Heart left ventricle (tissue), 16 donors: ENCODE results near the gene HBE1. TPM values are rescaled to one million over a fixed set of nuclear protein-coding genes. Genes with fewer than 3 reads are reported as not detected.

Experiments used
- ATAC-seq, 4 donors: fragments of 200-7000 bp; cut with Tn5 transposase; one replicate each; pipeline ENCODE4 v1.9.1; 2020 to 2022; ENCODE audit warnings: moderate library complexity in 4 of 4, mild to moderate bottlenecking in 3 of 4, moderate number of reproducible peaks in 1 of 4
- DNase-seq, 5 donors: peaks; one replicate each; pipeline ENCODE4 v3.0.0-alpha.2; 2020
- H3K27ac ChIP-seq, 12 donors: fragments of 200-600 bp; sonication (generic) in 4 of 12; one replicate each; pipeline versions ENCODE4 v1.5.0 to v1.8.0; 2016 to 2022; ENCODE audit warnings: mild to moderate bottlenecking in 2 of 12
- H3K27me3 ChIP-seq, 9 donors: fragments of 200-600 bp; sonication (generic) in 2 of 9; one replicate each; pipeline versions ENCODE4 v1.5.1 to v1.8.0; 2016 to 2022; ENCODE audit warnings: mild to moderate bottlenecking in 3 of 9
- H3K36me3 ChIP-seq, 9 donors: fragments of 200-600 bp; sonication (generic) in 2 of 9; one replicate each; pipeline versions ENCODE4 v1.5.0 to v1.8.0; 2018 to 2022; ENCODE audit warnings: mild to moderate bottlenecking in 2 of 9
- H3K4me1 ChIP-seq, 12 donors: fragments of 200-600 bp; sonication (generic) in 4 of 12; one replicate each; pipeline versions ENCODE4 v1.5.0 to v1.8.0; 2016 to 2022; ENCODE audit warnings: mild to moderate bottlenecking in 3 of 12
- H3K4me3 ChIP-seq, 12 donors: fragments of 200-600 bp; sonication (generic) in 4 of 12; one replicate each; pipeline versions ENCODE4 v1.5.0 to v1.8.0; 2017 to 2022; ENCODE audit warnings: mild to moderate bottlenecking in 9 of 12, moderate library complexity in 4 of 12
- H3K9me3 ChIP-seq, 12 donors: fragments of 200-600 bp; sonication (generic) in 4 of 12; one replicate each; pipeline versions ENCODE4 v1.5.0 to v1.8.0; 2016 to 2022; ENCODE audit warnings: mild to moderate bottlenecking in 1 of 12
- CTCF ChIP-seq, 12 donors: fragments of 200-600 bp; sonication (generic) in 4 of 12; IDR thresholded peaks; one replicate each; pipeline versions ENCODE4 v1.5.0 to v1.8.0; 2018 to 2022; ENCODE audit warnings: antibody characterized with exemption in 12 of 12, mild to moderate bottlenecking in 5 of 12
- POLR2A ChIP-seq, 2 donors: fragments of 450-650 bp; IDR thresholded peaks; one replicate each; pipeline ENCODE4 v1.6.1; 2017; ENCODE audit warnings: antibody characterized with exemption in 2 of 2, mild to moderate bottlenecking in 2 of 2, moderate library complexity in 2 of 2
- WGBS, 4 donors: extraction: QIAGEN DNeasy Blood & Tissue Kit in 2 of 4; methylation state at CpG; one replicate each; pipeline versions ENCODE4 v1.1.5 to v1.1.7; 2013 to 2018; 5-methylcytosine and 5-hydroxymethylcytosine counted together
- intact Hi-C, 10 donors: fragments of 100-400 bp; cut with DNase I; formaldehyde crosslinking; loops; one replicate each; pipeline versions ENCODE4 v1.11.1 to v1.14.2; 2022
- polyA plus RNA-seq, 2 donors: library from polyadenylated mRNA; stranded (reverse); fragments of 200-250 nt; gene quantifications; one replicate each; pipeline ENCODE4 v1.2.3, GENCODE V29; 2013
- total RNA-seq, 9 donors: library from RNA; depleted of rRNA in 2 of 9; stranded (reverse); fragments of >200 nt in 2 of 9; fragmentation: NEBNext Ultra II Directional in 3 of 9; extraction: Animal tissue kit (Norgen Biotek cat#: 25700) in 3 of 9; gene quantifications; one replicate each; pipeline versions ENCODE4 v1.1.0 to v1.2.4, GENCODE V29; 2016 to 2023
- donor health status: ischemic (EF 13 %, LVEDD 7.1; RV severe dilation, severe dysfunction).
- donor health status: healthy with polysubstance abuse.
- donor health status: DM: no; HTN: yes; CAD: no.
- donor health status: DM: no; HTN: no; CAD: no.
- donor health status: ischemic (EF 25% LVEDD 6.9; RV normal size, moderate dysfunction).
- donor health status: ischemic (EF 25% LVEDD 5.7; RV mildly dilated, moderate dysfunction).
- donor health status: healthy.
- donor health status: DM: yes; HTN: yes; CAD: no.
- donor health status: ischemic (EF 35%, LVEDD 5.7; RV mildly dilated, moderate dysfunction).
- donor health status: nonischemic (EF 11% LVEDD 7.7; RV severe dilation, severe dysfunction).
- donor health status: DM: yes; HTN: yes; CAD: no.
- donor health status: PGD.
- donor health status: ischemic (EF 29% LVEDD 5.4; RV normal size, mild dysfunction).
- donor health status: nonischemic (EF 23%, LVEDD 6.1; RV moderate dilation, normal function).

HBE1 gene
- total and polyA plus RNA-seq, 11 donors, result not detected

GRCh38 chr11:5307256-5308019, 37.7 kb upstream of the HBE1 start:
- 77 to 86% (median 82%) methylated on average over 2 of the region's 2 CpGs for WGBS, 4 donors
- Histone ChIP-seq H3K4me3 (no peak overlapping the region), H3K27ac (no peak overlapping the region), H3K4me1 (no peaks in the 10 kb centered on the region), H3K27me3 (no peaks in the 10 kb centered on the region), H3K9me3 (no peaks in the 10 kb centered on the region), H3K36me3 (no peaks in the 10 kb centered on the region)
- ATAC-seq, result no peak
- TF ChIP-seq POLR2A (IDR thresholded peaks at IDR 0.05), result no peak
- TF ChIP-seq CTCF (IDR thresholded peaks at IDR 0.05), result no peak
- DNase-seq, result no peak
- intact Hi-C loops, result no loop called here

GRCh38 chr11:5304046-5304445, 34.3 kb upstream of the HBE1 start:
- no peaks in the 10 kb centered on the region for H3K4me1 ChIP-seq
- H3K4me3 ChIP-seq, result no peak overlapping the region
- ATAC-seq, result no peak
- H3K9me3 ChIP-seq, result no peaks in the 10 kb centered on the region
- no peak overlapping the region for H3K27ac ChIP-seq
- WGBS, 4 donors, result 53 to 94% (median 90%) methylated on average over 1 of the region's 1 CpG
- no peaks in the 10 kb centered on the region for H3K36me3 ChIP-seq
- intact Hi-C loops, result no loop called here
- no peak for TF ChIP-seq CTCF (IDR thresholded peaks at IDR 0.05)
- TF ChIP-seq POLR2A (IDR thresholded peaks at IDR 0.05), result no peak
- no peak for DNase-seq
- no peaks in the 10 kb centered on the region for H3K27me3 ChIP-seq

- no peak overlapping the region for H3K4me3 ChIP-seq
- H3K27ac ChIP-seq, result no peak overlapping the region
- no peaks in the 10 kb centered on the region for H3K27me3 ChIP-seq
- no peaks in the 10 kb centered on the region for H3K36me3 ChIP-seq
- TF ChIP-seq CTCF (IDR thresholded peaks at IDR 0.05) (no peak), POLR2A (IDR thresholded peaks at IDR 0.05) (no peak)
- no peak for DNase-seq
- H3K9me3 ChIP-seq, result no peaks in the 10 kb centered on the region
- H3K4me1 ChIP-seq, result no peaks in the 10 kb centered on the region
- intact Hi-C loops, result no loop called here
- no peak for ATAC-seq
- 55 to 71% (median 63%) methylated on average over 5 of the region's 5 CpGs for WGBS, 4 donors
Measured at GRCh38 chr11:5303626-5304025, 33.9 kb upstream of the HBE1 start.

GRCh38 chr11:5301846-5302245, 32.1 kb upstream of the HBE1 start, which contains the start of gene OR51B4:
OR51B4 (minus strand) TSS chr11:5301946; CDS start chr11:5301946, 0 bp downstream.
- TF ChIP-seq POLR2A (IDR thresholded peaks at IDR 0.05) (no peak), CTCF (IDR thresholded peaks at IDR 0.05) (no peak)
- DNase-seq, result no peak
- H3K36me3 ChIP-seq, result no peaks in the 10 kb centered on the region
- no peak for ATAC-seq
- no peaks in the 10 kb centered on the region for H3K9me3 ChIP-seq
- WGBS, 4 donors, result 89 to 93% (median 90%) methylated on average over 2 of the region's 2 CpGs
- no peak within 1 kb of the TSS for H3K27ac ChIP-seq
- no peaks in the 10 kb centered on the region for H3K27me3 ChIP-seq
- no peaks in the 10 kb centered on the region for H3K4me1 ChIP-seq
- intact Hi-C loops, result no loop called here
- H3K4me3 ChIP-seq, result no peak within 1 kb of the TSS
